Colonic mucosa (tissue), 4 donors: ENCODE results near the gene CDKN2A. TPM values are rescaled to one million over a fixed set of nuclear protein-coding genes. Genes with fewer than 3 reads are reported as not detected.
"Not testable (repeated sequence)": the region's sequence is repeated elsewhere in the genome, so short reads cannot be mapped to it uniquely, and the experiment has no call there.

Source experiments
- DNase-seq: peaks from one replicate; pipeline ENCODE4 v3.0.0-alpha.2; 2020
- H3K27ac ChIP-seq: fragments of 200-600 bp; one replicate; pipeline ENCODE4 v1.8.0; 2021
- H3K27me3 ChIP-seq: fragments of 200-600 bp; one replicate; pipeline ENCODE4 v1.8.0; 2021
- H3K36me3 ChIP-seq: fragments of 200-600 bp; one replicate; pipeline ENCODE4 v1.8.0; 2021
- H3K4me1 ChIP-seq: fragments of 200-600 bp; one replicate; pipeline ENCODE4 v1.8.0; 2021; ENCODE audit warnings: mild to moderate bottlenecking
- H3K4me3 ChIP-seq: fragments of 200-600 bp; one replicate; pipeline ENCODE4 v1.8.0; 2021
- H3K9ac ChIP-seq, 2 donors: one replicate each; pipeline ENCODE4 v1.7.0; 2013; ENCODE audit warnings: control low read depth in 2 of 2, low read depth in 2 of 2, low read length in 2 of 2
- H3K9me3 ChIP-seq: fragments of 200-600 bp; one replicate; pipeline ENCODE4 v1.8.0; 2021
- CTCF ChIP-seq: fragments of 200-600 bp; IDR thresholded peaks from one replicate; pipeline ENCODE4 v1.8.0; 2022; ENCODE audit warnings: antibody characterized with exemption, mild to moderate bottlenecking
- intact Hi-C: fragments of 100-400 bp; cut with DNase I; formaldehyde crosslinking; loops from one replicate; pipeline ENCODE4 v1.14.1; 2022
- total RNA-seq, 2 donors: library from RNA; stranded (reverse); fragmentation: NEBNext Ultra II Directional in 1 of 2; extraction: Animal tissue kit (Norgen Biotek cat#: 25700) in 1 of 2; gene quantifications; one replicate each; pipeline ENCODE4 v1.2.1, GENCODE V29; 2021
- donor health status: healthy.
- donor health status: DM: no; HTN: no; CAD: no.
- donor health status: DM: no; HTN: no; CAD: no.

The CDKN2A gene
- total RNA-seq, 2 donors from 2014 or later, result 1.3 to 2.9 TPM

- Histone ChIP-seq H3K36me3 (no peaks in the 10 kb centered on the region), H3K4me3 (no peak overlapping the region), H3K9ac (no peak overlapping the region), H3K27me3 (peaks cover 34% of the 10 kb centered on the region), H3K27ac (no peak overlapping the region), H3K9me3 (no peaks in the 10 kb centered on the region), H3K4me1 (no peaks in the 10 kb centered on the region)
- DNase-seq, result no peak
- TF ChIP-seq CTCF, result no peak
- intact Hi-C loops, result no loop called here
These were observed 32.6 kb downstream of the CDKN2A start for GRCh38 chr9:21961569-21961968.

GRCh38 chr9:21959268-21959667 lies 34.9 kb downstream of the CDKN2A start:
- DNase-seq, H3K9ac ChIP-seq, H3K27ac ChIP-seq, H3K4me3 ChIP-seq, H3K36me3 ChIP-seq, H3K4me1 ChIP-seq, intact Hi-C loops, H3K9me3 ChIP-seq: not testable (repeated sequence)
- peaks cover 11% of the 10 kb centered on the region for H3K27me3 ChIP-seq

- peaks cover 7% of the 10 kb centered on the region for H3K27me3 ChIP-seq
These were observed 35.4 kb downstream of the CDKN2A start for GRCh38 chr9:21958833-21959232.

GRCh38 chr9:21945606-21946005 lies 48.6 kb downstream of the CDKN2A start:
- Histone ChIP-seq H3K27me3 (peaks cover 4% of the 10 kb centered on the region), H3K36me3 (no peaks in the 10 kb centered on the region), H3K9ac (no peak overlapping the region), H3K9me3 (no peaks in the 10 kb centered on the region), H3K4me1 (no peaks in the 10 kb centered on the region), H3K27ac (no peak overlapping the region), H3K4me3 (no peak overlapping the region)
- intact Hi-C loops, result no loop called here
- no peak for DNase-seq
- TF ChIP-seq CTCF, result no peak

More at GRCh38 chr9:21958833-21959232, 35.4 kb downstream of the CDKN2A start:
- intact Hi-C loops, result no loop called here
- H3K27ac ChIP-seq, result no peak overlapping the region
- no peaks in the 10 kb centered on the region for H3K4me1 ChIP-seq
- no peak overlapping the region for H3K9ac ChIP-seq
- no peak for TF ChIP-seq CTCF
- no peak for DNase-seq
- no peak overlapping the region for H3K4me3 ChIP-seq
- no peaks in the 10 kb centered on the region for H3K36me3 ChIP-seq
- H3K9me3 ChIP-seq, result no peaks in the 10 kb centered on the region

- H3K27ac ChIP-seq, result no peak overlapping the region
- intact Hi-C loops, result no loop called here
- no peak for DNase-seq
- H3K4me3 ChIP-seq, result no peak overlapping the region
- TF ChIP-seq CTCF, result no peak
- H3K9me3 ChIP-seq, result no peaks in the 10 kb centered on the region
- H3K27me3 ChIP-seq, result peaks cover 4% of the 10 kb centered on the region
- H3K4me1 ChIP-seq, result no peaks in the 10 kb centered on the region
- H3K9ac ChIP-seq, result no peak overlapping the region
- H3K36me3 ChIP-seq, result no peaks in the 10 kb centered on the region
These were observed 50.7 kb downstream of the CDKN2A start for GRCh38 chr9:21943464-21943863.

- Histone ChIP-seq H3K9me3 (no peaks in the 10 kb centered on the region), H3K4me1 (no peaks in the 10 kb centered on the region), H3K27me3 (peaks cover 4% of the 10 kb centered on the region), H3K9ac (no peak overlapping the region), H3K4me3 (no peak overlapping the region), H3K36me3 (no peaks in the 10 kb centered on the region), H3K27ac (no peak overlapping the region)
- DNase-seq, result no peak
- intact Hi-C loops, result no loop called here
- TF ChIP-seq CTCF, result no peak
These were observed 52.7 kb downstream of the CDKN2A start for GRCh38 chr9:21941337-21941995.
